K562 (cell line): Measurements from ENCODE around the gene TMEM53. TPM values are rescaled to one million over a fixed set of nuclear protein-coding genes. Genes with fewer than 3 reads are reported as not detected.

Source experiments
- ATF6 ChIP-seq: sonication (generic); formaldehyde crosslinking; IDR thresholded peaks from 2 replicates; pipeline ENCODE4 v1.4.0; 2020; ENCODE audit warnings: mild to moderate bottlenecking, missing genetic modification reagents
- CTCF ChIP-seq, 3 experiments: IDR thresholded peaks in 2 of 3; conservative IDR thresholded peaks in 1 of 3; 2 replicates each; pipeline ENCODE4 v1.5.1; 2011 to 2012; ENCODE audit warnings: low read length in 3 of 3, mild to moderate bottlenecking in 3 of 3, control low read depth in 2 of 3, improper control_type of control experiment in 1 of 3, inconsistent platforms in 1 of 3, low read depth in 1 of 3, mixed read lengths in 1 of 3, moderate library complexity in 1 of 3; ENCODE audit not compliant: insufficient read depth in 2 of 3
- ELF4 ChIP-seq: fragments of 450-650 bp; formaldehyde crosslinking; IDR thresholded peaks from 2 replicates; pipeline ENCODE4 v1.4.0; 2022; ENCODE audit warnings: missing genetic modification characterization
- KDM2B ChIP-seq: fragments of 250-450 bp; sonication (Bioruptor Pico); IDR thresholded peaks from 2 replicates; pipeline ENCODE4 v1.8.0; 2021; ENCODE audit warnings: mild to moderate bottlenecking, moderate library complexity
- MCM3 ChIP-seq: fragments of 450-650 bp; IDR thresholded peaks from 2 replicates; pipeline ENCODE4 v1.6.1; 2016
- MTA2 ChIP-seq: fragments of 450-650 bp; IDR thresholded peaks from 2 replicates; pipeline ENCODE4 v1.6.1; 2016; ENCODE audit warnings: low read depth
- NBN ChIP-seq: fragments of 450-650 bp; IDR thresholded peaks from 2 replicates; pipeline ENCODE4 v1.6.1; 2016; ENCODE audit warnings: low read depth, mild to moderate bottlenecking
- NFIX ChIP-seq: fragments of 250-450 bp; sonication (Bioruptor Pico); IDR thresholded peaks from 2 replicates; pipeline ENCODE4 v1.4.0; 2020; ENCODE audit warnings: low read depth, mild to moderate bottlenecking, moderate library complexity
- SIRT6 ChIP-seq: IDR thresholded peaks from one replicate; pipeline ENCODE4 v1.6.1; 2012; ENCODE audit warnings: low read depth, mild to moderate bottlenecking, control low read depth, inconsistent platforms, low read length, moderate library complexity
- TCF7 ChIP-seq: sonication (generic); IDR thresholded peaks from 2 replicates; pipeline ENCODE4 v1.6.1; 2016; ENCODE audit warnings: antibody characterized with exemption, borderline replicate concordance
- ZKSCAN3 ChIP-seq: fragments of 250-450 bp; sonication (Bioruptor Pico); IDR thresholded peaks from 2 replicates; pipeline ENCODE4 v1.4.0; 2020
- ZNF324 ChIP-seq: fragments of 250-450 bp; sonication (Bioruptor Pico); IDR thresholded peaks from 2 replicates; pipeline ENCODE4 v1.4.0; 2020; ENCODE audit warnings: mild to moderate bottlenecking
- ZNF445 ChIP-seq: fragments of 250-450 bp; sonication (Bioruptor Pico); IDR thresholded peaks from 2 replicates; pipeline ENCODE4 v1.4.0; 2020; ENCODE audit warnings: low read depth, mild to moderate bottlenecking, moderate library complexity
- polyA plus RNA-seq, 8 experiments: library from polyadenylated mRNA; depleted of rRNA in 4 of 8; stranded (reverse) in 5 of 8; unstranded in 3 of 8; fragments of >200 nt; fragmentation: Nextera tagmentation in 2 of 8; fragmentation: Illumina TruSeq in 1 of 8; extraction: Ambion mirVana in 2 of 8; extraction: Trizol in 1 of 8; gene quantifications; 2 replicates each; pipeline versions ENCODE4 v1.2.1 to v1.2.3, GENCODE V29; 2011 to 2014; ENCODE audit warnings: inconsistent platforms in 1 of 8, missing spikeins in 1 of 8
- total RNA-seq, 7 experiments: library from RNA; depleted of rRNA in 6 of 7; stranded (reverse); fragments of >200 nt in 6 of 7; fragmentation: Illumina TruSeq in 2 of 7; extraction: Trizol in 2 of 7; gene quantifications; 2 replicates each; pipeline versions ENCODE4 v1.2.1 to v1.2.3, GENCODE V29; 2011 to 2021; ENCODE audit warnings: low replicate concordance in 1 of 7
- TF ChIP-seq, protein P1 (sequence below): fragments of 450-650 bp; IDR thresholded peaks from 2 replicates; pipeline ENCODE4 v1.6.1; 2018; ENCODE audit warnings: mild to moderate bottlenecking, low read depth; ENCODE audit not compliant: partially characterized antibody
- TF ChIP-seq, protein P2 (sequence below): IDR thresholded peaks from 2 replicates; pipeline ENCODE4 v1.6.1; 2014; ENCODE audit warnings: antibody characterized with exemption
- TF ChIP-seq, protein P3 (sequence below), 2 experiments: IDR thresholded peaks in 1 of 2; conservative IDR thresholded peaks in 1 of 2; 2 replicates each; pipeline ENCODE4 v1.6.1; 2016; ENCODE audit warnings: low read depth in 2 of 2, mild to moderate bottlenecking in 1 of 2, missing compliant biosample characterization in 1 of 2, missing genetic modification characterization in 1 of 2, moderate library complexity in 1 of 2

Gene TMEM53
- total and polyA plus RNA-seq, 9 of the 15 experiments (the other 6 are each of a cell fraction or from before 2014, with no cell fraction given) = 0.23 to 3.7 (median 2.0) TPM

DNA sequence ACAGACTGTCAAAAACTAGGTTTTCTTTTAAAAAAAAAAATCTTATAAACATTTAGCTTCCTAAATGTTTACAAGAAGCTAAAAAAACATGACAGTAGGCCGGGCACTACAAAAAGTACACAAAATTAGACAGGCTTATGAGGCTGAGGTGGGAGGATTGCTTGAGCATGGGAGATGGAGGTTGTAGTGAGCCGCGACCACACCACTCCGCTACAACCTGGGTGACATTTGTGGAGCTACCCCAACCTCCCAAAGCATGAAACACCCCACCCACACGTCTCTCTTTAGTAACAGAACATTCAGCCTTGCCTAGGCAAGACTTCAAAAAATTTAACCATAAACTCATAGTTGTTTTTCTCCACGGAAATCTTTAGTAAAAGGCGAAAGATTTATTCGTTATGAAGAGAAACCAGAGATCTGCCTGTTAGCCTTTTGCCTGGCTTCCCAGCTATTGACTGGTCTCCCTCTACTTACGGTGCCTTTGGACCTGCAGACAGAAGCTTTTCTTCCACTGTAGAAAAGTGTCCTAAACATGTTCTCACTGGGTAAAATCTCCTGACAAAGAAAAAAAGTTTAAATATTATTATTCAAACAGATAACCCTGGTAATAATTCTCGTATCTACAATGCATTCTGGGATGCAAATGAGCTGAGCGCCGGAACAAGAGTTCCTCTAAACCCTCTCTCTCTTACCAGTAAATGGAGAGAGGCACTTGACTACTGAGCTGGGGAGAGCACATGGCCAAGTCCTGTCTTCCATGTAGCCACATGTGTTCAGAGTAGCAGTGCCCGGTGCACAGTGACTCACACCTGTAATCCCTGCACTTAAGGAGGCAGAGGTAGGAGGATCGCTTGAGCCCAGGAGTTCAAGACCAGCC, 47.4 kb upstream of the TMEM53 start (continued):
- TF ChIP-seq, protein P1, sequence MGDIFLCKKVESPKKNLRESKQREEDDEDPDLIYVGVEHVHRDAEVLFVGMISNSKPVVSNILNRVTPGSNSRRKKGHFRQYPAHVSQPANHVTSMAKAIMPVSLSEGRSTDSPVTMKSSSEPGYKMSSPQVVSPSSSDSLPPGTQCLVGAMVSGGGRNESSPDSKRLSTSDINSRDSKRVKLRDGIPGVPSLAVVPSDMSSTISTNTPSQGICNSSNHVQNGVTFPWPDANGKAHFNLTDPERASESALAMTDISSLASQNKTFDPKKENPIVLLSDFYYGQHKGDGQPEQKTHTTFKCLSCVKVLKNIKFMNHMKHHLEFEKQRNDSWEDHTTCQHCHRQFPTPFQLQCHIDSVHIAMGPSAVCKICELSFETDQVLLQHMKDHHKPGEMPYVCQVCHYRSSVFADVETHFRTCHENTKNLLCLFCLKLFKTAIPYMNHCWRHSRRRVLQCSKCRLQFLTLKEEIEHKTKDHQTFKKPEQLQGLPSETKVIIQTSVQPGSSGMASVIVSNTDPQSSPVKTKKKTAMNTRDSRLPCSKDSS = no peak
- TF ChIP-seq, protein P2, sequence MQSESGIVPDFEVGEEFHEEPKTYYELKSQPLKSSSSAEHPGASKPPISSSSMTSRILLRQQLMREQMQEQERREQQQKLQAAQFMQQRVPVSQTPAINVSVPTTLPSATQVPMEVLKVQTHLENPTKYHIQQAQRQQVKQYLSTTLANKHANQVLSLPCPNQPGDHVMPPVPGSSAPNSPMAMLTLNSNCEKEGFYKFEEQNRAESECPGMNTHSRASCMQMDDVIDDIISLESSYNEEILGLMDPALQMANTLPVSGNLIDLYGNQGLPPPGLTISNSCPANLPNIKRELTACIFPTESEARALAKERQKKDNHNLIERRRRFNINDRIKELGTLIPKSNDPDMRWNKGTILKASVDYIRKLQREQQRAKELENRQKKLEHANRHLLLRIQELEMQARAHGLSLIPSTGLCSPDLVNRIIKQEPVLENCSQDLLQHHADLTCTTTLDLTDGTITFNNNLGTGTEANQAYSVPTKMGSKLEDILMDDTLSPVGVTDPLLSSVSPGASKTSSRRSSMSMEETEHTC = peak; percentile 73
- TF ChIP-seq NBN (peak; percentile 100), ZNF324 (CRISPR knock-in tag) (peak; percentile 82), ELF4 (CRISPR knock-in tag) (peak; percentile 100), ZNF445 (CRISPR knock-in tag) (peak; percentile 99), TCF7 (peak; percentile 97), SIRT6 (no peak), ZKSCAN3 (CRISPR knock-in tag) (no peak), CTCF (IDR thresholded peaks at IDR 0.05 in 2 of 3, conservative IDR thresholded peaks at IDR 0.05 in 1 of 3; ENCODE audit: insufficient read depth in 2 of 3, low read depth in 1 of 3, low read length in 3 of 3) (no peak; a peak in 2 of 6 replicates), KDM2B (CRISPR knock-in tag) (no peak), MTA2 (no peak; the same call in 1 of the 2 replicates), NFIX (CRISPR knock-in tag) (peak; percentile 36; the same call in 1 of the 2 replicates), MCM3 (no peak), ATF6 (CRISPR knock-in tag) (peak; percentile 99)
- TF ChIP-seq, protein P3, sequence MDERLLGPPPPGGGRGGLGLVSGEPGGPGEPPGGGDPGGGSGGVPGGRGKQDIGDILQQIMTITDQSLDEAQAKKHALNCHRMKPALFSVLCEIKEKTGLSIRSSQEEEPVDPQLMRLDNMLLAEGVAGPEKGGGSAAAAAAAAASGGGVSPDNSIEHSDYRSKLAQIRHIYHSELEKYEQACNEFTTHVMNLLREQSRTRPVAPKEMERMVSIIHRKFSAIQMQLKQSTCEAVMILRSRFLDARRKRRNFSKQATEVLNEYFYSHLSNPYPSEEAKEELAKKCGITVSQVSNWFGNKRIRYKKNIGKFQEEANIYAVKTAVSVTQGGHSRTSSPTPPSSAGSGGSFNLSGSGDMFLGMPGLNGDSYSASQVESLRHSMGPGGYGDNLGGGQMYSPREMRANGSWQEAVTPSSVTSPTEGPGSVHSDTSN (CRISPR knock-in tag; IDR thresholded peaks at IDR 0.05; ENCODE audit: low read depth) = no peak
- TF ChIP-seq, protein P3 (tag; conservative IDR thresholded peaks at IDR 0.05; ENCODE audit: low read depth) = peak; percentile 37; the same call in 1 of the 2 replicates
